ENCODE data around the gene FAM171A1.
"Not testable (repeated sequence)": the region's sequence is repeated elsewhere in the genome, so short reads cannot be mapped to it uniquely, and the experiment has no call there.

FAM171A1 gene

GRCh38 chr10:15208221-15208620, 162.9 kb downstream of the FAM171A1 start:
- no peak for DNase-seq (ENCODE audit: low read depth)

- DNase-seq (ENCODE audit: low read depth): not testable (repeated sequence)
Measured at GRCh38 chr10:15207410-15207809, 163.7 kb downstream of the FAM171A1 start.

- no peak for DNase-seq (ENCODE audit: low read depth)
Measured at GRCh38 chr10:15202639-15203038, 168.4 kb downstream of the FAM171A1 start.

GRCh38 chr10:15202301-15202621, 168.8 kb downstream of the FAM171A1 start:
- DNase-seq (ENCODE audit: low read depth): not testable (repeated sequence)

- DNase-seq (ENCODE audit: low read depth): no peak
Measured at GRCh38 chr10:15201589-15202300, 169.3 kb downstream of the FAM171A1 start.

- DNase-seq (ENCODE audit: low read depth): no peak
Measured at GRCh38 chr10:15200626-15201025, 170.5 kb downstream of the FAM171A1 start.

- no peak for DNase-seq (ENCODE audit: low read depth)
Measured at GRCh38 chr10:15197911-15198310, 173.2 kb downstream of the FAM171A1 start.

GRCh38 chr10:15197276-15197675, 173.8 kb downstream of the FAM171A1 start:
- no peak for DNase-seq (ENCODE audit: low read depth)

- DNase-seq (ENCODE audit: low read depth): no peak
Measured at GRCh38 chr10:15196021-15196834, 174.9 kb downstream of the FAM171A1 start.

GRCh38 chr10:15189133-15189885, 181.8 kb downstream of the FAM171A1 start:
- DNase-seq (ENCODE audit: low read depth): no peak

GRCh38 chr10:15188603-15189002, 182.5 kb downstream of the FAM171A1 start:
- no peak for DNase-seq (ENCODE audit: low read depth)

- no peak for DNase-seq (ENCODE audit: low read depth)
Measured at GRCh38 chr10:15183689-15184481, 187.2 kb downstream of the FAM171A1 start.

GRCh38 chr10:15182540-15183207, 188.4 kb downstream of the FAM171A1 start:
- no peak for DNase-seq (ENCODE audit: low read depth)

GRCh38 chr10:15181576-15182156, 189.4 kb downstream of the FAM171A1 start:
- DNase-seq (ENCODE audit: low read depth): no peak

- DNase-seq (ENCODE audit: low read depth): no peak
Measured at GRCh38 chr10:15180736-15181135, 190.4 kb downstream of the FAM171A1 start.

GRCh38 chr10:15176269-15176668, 194.8 kb downstream of the FAM171A1 start:
- no peak for DNase-seq (ENCODE audit: low read depth)

- no peak for DNase-seq (ENCODE audit: low read depth)
Measured at GRCh38 chr10:15175587-15175986, 195.5 kb downstream of the FAM171A1 start.

- no peak for DNase-seq (ENCODE audit: low read depth)
Measured at GRCh38 chr10:15172306-15172840, 198.7 kb downstream of the FAM171A1 start.

GRCh38 chr10:15169555-15170401, 201.3 kb downstream of the FAM171A1 start:
- DNase-seq (ENCODE audit: low read depth): no peak
